HEK293T (cell line): ENCODE results near the gene COL27A1.

ENCODE experiments used
- CTCF ChIA-PET: fragments of 350-600 bp; formaldehyde crosslinking; extraction: SDS; loops from one replicate; lab custom pipeline; 2021; ENCODE audit warnings: antibody characterized with exemption, inconsistent platforms; lab: Yijun Ruan, JAX
- POLR2A ChIA-PET: fragments of 350-600 bp; formaldehyde crosslinking; extraction: SDS; loops from one replicate; lab custom pipeline; 2020; ENCODE audit warnings: antibody characterized with exemption, inconsistent platforms; lab: Yijun Ruan, JAX
- DNase-seq: peaks from one replicate; pipeline ENCODE4 v3.0.0; 2012; ENCODE audit warnings: mixed read lengths; ENCODE audit errors: extremely low spot score
- ARNT ChIP-seq: fragments of 450-650 bp; IDR thresholded peaks from 2 replicates; pipeline ENCODE4 v1.6.1; 2017; ENCODE audit warnings: mild to moderate bottlenecking
- BHLHE40 ChIP-seq: fragments of 450-650 bp; IDR thresholded peaks from 2 replicates; pipeline ENCODE4 v1.6.1; 2016; ENCODE audit warnings: mild to moderate bottlenecking, moderate library complexity, borderline replicate concordance
- CTBP1 ChIP-seq: fragments of 450-650 bp; IDR thresholded peaks from 2 replicates; pipeline ENCODE4 v1.6.1; 2016; ENCODE audit warnings: borderline replicate concordance
- ELF4 ChIP-seq: fragments of 450-650 bp; IDR thresholded peaks from 2 replicates; pipeline ENCODE4 v1.6.1; 2017; ENCODE audit warnings: antibody characterized with exemption
- FOXA1 ChIP-seq: fragments of 450-650 bp; IDR thresholded peaks from 2 replicates; pipeline ENCODE4 v1.6.1; 2016; ENCODE audit warnings: mild to moderate bottlenecking
- FOXK2 ChIP-seq: fragments of 450-650 bp; IDR thresholded peaks from 2 replicates; pipeline ENCODE4 v1.6.1; 2016; ENCODE audit warnings: mild to moderate bottlenecking
- FOXM1 ChIP-seq: fragments of 450-650 bp; IDR thresholded peaks from 2 replicates; pipeline ENCODE4 v1.6.1; 2017; ENCODE audit warnings: mild to moderate bottlenecking, borderline replicate concordance
- HDGF ChIP-seq: fragments of 450-650 bp; IDR thresholded peaks from 2 replicates; pipeline ENCODE4 v1.6.1; 2017; ENCODE audit warnings: antibody characterized with exemption, borderline replicate concordance
- L3MBTL2 ChIP-seq: fragments of 450-650 bp; conservative IDR thresholded peaks from 2 replicates; pipeline ENCODE4 v1.6.1; 2016; ENCODE audit warnings: mild to moderate bottlenecking
- LEF1 ChIP-seq: fragments of 450-650 bp; IDR thresholded peaks from 2 replicates; pipeline ENCODE4 v1.6.1; 2017; ENCODE audit warnings: mild to moderate bottlenecking, borderline replicate concordance
- NFRKB ChIP-seq: fragments of 450-650 bp; IDR thresholded peaks from 2 replicates; pipeline ENCODE4 v1.6.1; 2016; ENCODE audit warnings: mild to moderate bottlenecking, moderate library complexity
- SP1 ChIP-seq: fragments of 450-650 bp; IDR thresholded peaks from 2 replicates; pipeline ENCODE4 v1.6.1; 2017
- SUZ12 ChIP-seq: fragments of 450-650 bp; IDR thresholded peaks from 2 replicates; pipeline ENCODE4 v1.6.1; 2016; ENCODE audit warnings: mild to moderate bottlenecking
- TARDBP ChIP-seq: fragments of 450-650 bp; IDR thresholded peaks from 2 replicates; pipeline ENCODE4 v1.6.1; 2016
- ZNF384 ChIP-seq: fragments of 450-650 bp; IDR thresholded peaks from 2 replicates; pipeline ENCODE4 v1.6.1; 2016
- TF ChIP-seq, protein P1 (sequence below): fragments of 450-650 bp; IDR thresholded peaks from 2 replicates; pipeline ENCODE4 v1.6.1; 2016

COL27A1 gene

DNA sequence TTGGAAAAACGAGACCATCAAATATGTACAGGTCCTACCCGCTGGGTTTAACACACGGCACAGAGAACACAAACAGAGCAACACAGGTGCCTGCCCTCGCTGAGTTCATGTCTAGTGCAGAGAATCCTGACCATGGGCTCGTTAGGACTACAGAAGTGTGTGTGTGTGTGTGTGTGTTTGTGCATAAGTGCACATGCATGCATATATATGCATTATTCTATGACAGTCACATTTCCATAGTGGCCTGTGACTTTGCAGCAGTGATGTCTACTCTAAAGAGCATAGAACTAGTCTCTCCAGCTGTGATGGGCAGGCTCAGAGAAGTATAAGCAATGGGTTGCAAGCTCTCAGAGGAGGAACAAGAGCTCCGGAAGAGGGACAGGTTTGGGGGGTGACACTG, 202.0 kb downstream of the COL27A1 start:
- ChIA-PET CTCF (no interaction called here), POLR2A (no interaction called here)
- TF ChIP-seq SUZ12 (no peak), HDGF (no peak), ELF4 (no peak), L3MBTL2 (no peak), ARNT (no peak), ZNF384 (no peak), FOXM1 (no peak), BHLHE40 (no peak), FOXA1 (no peak), NFRKB (no peak), FOXK2 (no peak), CTBP1 (no peak), SP1 (no peak), TARDBP (no peak), LEF1 (no peak)
- TF ChIP-seq, protein P1, sequence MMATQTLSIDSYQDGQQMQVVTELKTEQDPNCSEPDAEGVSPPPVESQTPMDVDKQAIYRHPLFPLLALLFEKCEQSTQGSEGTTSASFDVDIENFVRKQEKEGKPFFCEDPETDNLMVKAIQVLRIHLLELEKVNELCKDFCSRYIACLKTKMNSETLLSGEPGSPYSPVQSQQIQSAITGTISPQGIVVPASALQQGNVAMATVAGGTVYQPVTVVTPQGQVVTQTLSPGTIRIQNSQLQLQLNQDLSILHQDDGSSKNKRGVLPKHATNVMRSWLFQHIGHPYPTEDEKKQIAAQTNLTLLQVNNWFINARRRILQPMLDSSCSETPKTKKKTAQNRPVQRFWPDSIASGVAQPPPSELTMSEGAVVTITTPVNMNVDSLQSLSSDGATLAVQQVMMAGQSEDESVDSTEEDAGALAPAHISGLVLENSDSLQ = no peak
- DNase-seq = no peak

DNA sequence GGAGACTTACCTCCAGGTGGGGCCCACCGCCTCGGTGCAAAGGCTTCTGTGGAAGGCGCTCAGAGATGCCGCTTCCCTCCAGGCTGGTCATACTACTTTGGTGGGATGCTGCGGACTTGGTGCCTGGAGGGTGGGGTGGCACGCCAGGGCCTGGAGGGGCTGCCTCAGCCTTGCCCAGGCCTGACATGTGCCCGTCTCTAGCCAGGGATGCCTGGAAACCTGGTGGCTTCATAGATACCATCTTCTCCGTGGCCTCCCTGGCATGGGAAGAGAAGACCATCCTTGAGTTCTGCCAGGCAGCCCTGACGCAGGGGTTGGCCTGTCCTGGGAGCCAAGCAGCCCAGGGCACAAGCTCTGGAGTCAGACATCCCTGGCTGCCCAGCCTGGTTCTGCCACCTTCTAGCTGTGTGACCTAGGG, 202.6 kb downstream of the COL27A1 start:
- ChIA-PET POLR2A (no interaction called here), CTCF (no interaction called here)

DNA sequence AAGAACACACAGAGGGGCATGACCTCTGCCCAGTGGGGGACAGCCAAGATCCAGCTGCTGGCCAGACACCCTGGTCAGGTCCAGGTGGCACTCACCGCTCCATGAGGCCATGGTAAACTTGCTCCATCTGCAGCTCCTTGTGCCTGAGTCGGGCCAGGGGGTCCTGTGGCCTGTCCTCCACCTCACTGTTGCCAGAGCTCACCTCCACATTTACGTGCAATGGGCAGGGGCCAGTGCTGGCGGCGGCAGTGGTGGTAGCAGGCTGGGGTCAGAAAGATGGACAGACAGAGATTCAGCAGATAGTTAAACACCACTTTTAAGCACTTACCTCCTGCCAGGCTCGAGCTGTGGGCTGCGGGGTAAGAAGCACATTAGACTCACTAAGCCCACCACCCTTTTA, 204.5 kb downstream of the COL27A1 start:
- ChIA-PET POLR2A (no interaction called here), CTCF (no interaction called here)
- no peak for DNase-seq
- TF ChIP-seq FOXA1 (no peak), SUZ12 (no peak), SP1 (no peak), HDGF (no peak), BHLHE40 (no peak), ELF4 (no peak), LEF1 (no peak), TARDBP (no peak), ZNF384 (no peak), L3MBTL2 (no peak), ARNT (no peak), CTBP1 (no peak), FOXM1 (no peak), NFRKB (no peak), FOXK2 (no peak)
- TF ChIP-seq, protein P1 = no peak

More for the DNA sequence above, 202.6 kb downstream of the COL27A1 start:
- DNase-seq = no peak
- no peak for TF ChIP-seq TARDBP
- TF ChIP-seq LEF1 = no peak
- TF ChIP-seq, protein P1 = no peak
- no peak for TF ChIP-seq FOXA1
- TF ChIP-seq NFRKB = no peak
- TF ChIP-seq FOXM1 = no peak
- TF ChIP-seq L3MBTL2 = no peak
- no peak for TF ChIP-seq ZNF384
- no peak for TF ChIP-seq CTBP1
- TF ChIP-seq ARNT = no peak
- TF ChIP-seq SP1 = no peak
- TF ChIP-seq FOXK2 = no peak
- no peak for TF ChIP-seq ELF4
- no peak for TF ChIP-seq BHLHE40
- no peak for TF ChIP-seq SUZ12
- no peak for TF ChIP-seq HDGF

DNA sequence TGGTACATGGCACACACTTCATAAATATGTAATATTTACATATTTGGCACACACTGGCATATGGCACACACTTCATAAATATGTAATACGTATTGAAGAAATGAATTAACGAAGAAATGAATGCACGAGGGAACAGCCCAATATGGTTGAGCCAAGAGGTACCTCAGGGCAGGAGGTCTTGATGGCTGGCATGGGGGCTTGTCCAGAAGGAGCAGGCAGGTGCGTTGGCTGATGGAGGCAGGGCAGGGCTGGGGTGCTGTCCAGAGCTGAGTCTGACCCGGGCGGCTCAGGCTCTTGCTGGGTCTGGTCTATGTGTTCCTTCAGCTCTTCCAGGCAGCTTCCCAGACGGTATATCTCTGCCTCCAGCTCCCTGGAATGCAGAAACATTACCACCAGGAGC, 206.2 kb downstream of the COL27A1 start:
- POLR2A ChIA-PET = no interaction called here

More for the DNA sequence above, 206.2 kb downstream of the COL27A1 start:
- no peak for DNase-seq
- no peak for TF ChIP-seq SUZ12
- no peak for TF ChIP-seq FOXA1
- no peak for TF ChIP-seq TARDBP
- TF ChIP-seq BHLHE40 = no peak
- TF ChIP-seq ELF4 = no peak
- TF ChIP-seq HDGF = no peak
- no peak for TF ChIP-seq ARNT
- TF ChIP-seq SP1 = no peak
- TF ChIP-seq NFRKB = no peak
- TF ChIP-seq L3MBTL2 = no peak
- no peak for TF ChIP-seq CTBP1
- TF ChIP-seq LEF1 = no peak
- TF ChIP-seq, protein P1 = no peak
- TF ChIP-seq FOXK2 = no peak
- TF ChIP-seq ZNF384 = no peak
- TF ChIP-seq FOXM1 = no peak
- CTCF ChIA-PET = no interaction called here
